ENCODE data around the gene BRAP. TPM values are rescaled to one million over a fixed set of nuclear protein-coding genes. Genes with fewer than 3 reads are reported as not detected.

The BRAP gene
- total RNA-seq, 1 experiment from 2014 or later = 18.3 TPM

DNA sequence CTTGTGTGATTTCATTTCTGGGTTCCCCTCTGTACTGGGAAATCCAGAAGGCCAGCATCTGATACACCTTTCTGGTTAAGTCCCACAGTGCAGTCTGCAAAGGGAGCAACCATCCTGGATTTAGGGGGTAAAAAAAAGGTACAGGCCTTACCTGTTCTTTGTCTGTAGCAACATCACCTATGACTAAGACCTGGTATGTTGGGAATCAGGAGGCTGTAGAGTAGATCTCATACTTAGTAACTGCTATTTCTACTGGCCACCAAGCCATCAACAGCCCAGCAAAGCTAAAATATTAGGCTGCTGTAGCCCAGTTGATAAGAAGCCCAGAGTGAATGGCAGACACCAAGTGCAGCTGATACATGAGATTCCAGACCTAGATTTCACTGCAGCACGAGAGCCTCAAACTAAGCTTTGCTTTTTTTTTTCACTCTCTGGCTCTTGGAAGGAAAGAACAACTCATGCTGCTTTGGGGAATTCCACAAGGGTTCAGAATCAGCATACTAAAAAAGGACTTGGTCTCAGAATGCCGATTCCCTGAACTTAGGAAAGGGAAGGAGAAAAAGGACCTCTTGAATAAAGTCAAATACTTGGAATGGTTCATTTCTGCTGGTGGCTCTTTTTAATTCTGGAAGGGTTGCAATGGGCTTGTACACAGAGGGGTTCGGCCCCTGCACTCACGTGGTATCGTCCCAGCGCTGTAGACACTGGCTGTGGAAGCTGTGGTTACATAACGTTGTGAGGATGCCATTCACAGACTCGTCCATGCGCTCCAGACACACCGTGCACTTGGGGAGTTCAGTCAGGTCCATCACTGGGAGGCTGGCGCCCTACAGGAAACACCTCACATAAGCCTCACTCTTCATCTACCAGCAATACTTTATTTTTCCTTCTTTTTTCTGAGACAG is 20.5 kb downstream of the BRAP start:
- Mint-ChIP-seq H3K9me3 (no peaks in the 10 kb centered on the region), H3K4me3 (no peak overlapping the region), H3K36me3 (peaks cover 22% of the 10 kb centered on the region), H3K27me3 (ENCODE audit: low read depth) (no peaks in the 10 kb centered on the region), H3K4me1 (no peaks in the 10 kb centered on the region), H3K27ac (no peak overlapping the region)
- no peak for ATAC-seq
- TF ChIP-seq ATF3 (CRISPR knock-in tag; conservative IDR thresholded peaks at IDR 0.05) (no peak), ZNF671 (CRISPR knock-in tag; IDR thresholded peaks at IDR 0.05) (no peak), ZSCAN18 (CRISPR knock-in tag; IDR thresholded peaks at IDR 0.05) (no peak), NFATC4 (CRISPR knock-in tag; IDR thresholded peaks at IDR 0.05) (no peak), FOXK1 (CRISPR knock-in tag; IDR thresholded peaks at IDR 0.05) (no peak), ZBTB21 (CRISPR knock-in tag; IDR thresholded peaks at IDR 0.05; ENCODE audit: borderline replicate concordance) (no peak), E2F5 (CRISPR knock-in tag; IDR thresholded peaks at IDR 0.05) (no peak), ZNF396 (CRISPR knock-in tag; IDR thresholded peaks at IDR 0.05; ENCODE audit: borderline replicate concordance) (no peak), TCF7 (CRISPR knock-in tag; IDR thresholded peaks at IDR 0.05; ENCODE audit: low read depth) (no peak), ZNF416 (CRISPR knock-in tag; IDR thresholded peaks at IDR 0.05) (no peak), ZNF281 (CRISPR knock-in tag; IDR thresholded peaks at IDR 0.05) (no peak), ATF1 (CRISPR knock-in tag; IDR thresholded peaks at IDR 0.05) (no peak), ZNF219 (CRISPR knock-in tag; IDR thresholded peaks at IDR 0.05; ENCODE audit: borderline replicate concordance) (no peak), AFF4 (CRISPR knock-in tag; IDR thresholded peaks at IDR 0.05; ENCODE audit: borderline replicate concordance) (no peak), ZNF232 (CRISPR knock-in tag; IDR thresholded peaks at IDR 0.05) (no peak), ESRRA (CRISPR knock-in tag; IDR thresholded peaks at IDR 0.05; ENCODE audit: borderline replicate concordance) (no peak)
- POLR2A ChIA-PET = no interaction called here
- no peak for DNase-seq (ENCODE audit: low spot score)
- CTCF ChIA-PET = interaction anchor here (1.3 kb wide), 1 partner anchor 21 kb away, joined by 3 read pairs; the partner anchor contains the start of genes ACAD10 and BRAP

All from WTC11 (cell line).